ENCODE data around the gene PHLDB1.
"Not testable (repeated sequence)": the region's sequence is repeated elsewhere in the genome, so short reads cannot be mapped to it uniquely, and the experiment has no call there.

The PHLDB1 gene

GRCh38 chr11:118606157-118606843 lies 1.1 kb upstream of the PHLDB1 start:
- DNase-seq: no peak

- no peak for DNase-seq
Observed at GRCh38 chr11:118606844-118607228, 579 bp upstream of the PHLDB1 start.

- DNase-seq: peak; percentile 27 to 49
Observed at GRCh38 chr11:118608360-118609227, 1.2 kb downstream of the PHLDB1 start.

- DNase-seq: no peak
Observed at GRCh38 chr11:118609380-118610224, 2.2 kb downstream of the PHLDB1 start.

- DNase-seq: no peak
Observed at GRCh38 chr11:118610225-118610772, 2.9 kb downstream of the PHLDB1 start.

- no peak for DNase-seq
Observed at GRCh38 chr11:118610773-118611432, 3.5 kb downstream of the PHLDB1 start.

GRCh38 chr11:118611433-118611795 lies 4.0 kb downstream of the PHLDB1 start:
- not testable (repeated sequence) for DNase-seq

GRCh38 chr11:118612378-118612777 lies 5.0 kb downstream of the PHLDB1 start:
- no peak for DNase-seq

- no peak for DNase-seq
Observed at GRCh38 chr11:118614511-118614910, 7.1 kb downstream of the PHLDB1 start.

- DNase-seq: peak in 1 of 2 experiments; percentile 30
Observed at GRCh38 chr11:118615282-118615975, 8.0 kb downstream of the PHLDB1 start.

GRCh38 chr11:118615976-118616371 lies 8.6 kb downstream of the PHLDB1 start:
- no peak for DNase-seq

- no peak for DNase-seq
Observed at GRCh38 chr11:118618115-118618990, 10.9 kb downstream of the PHLDB1 start.

- no peak for DNase-seq
Observed at GRCh38 chr11:118618991-118619375, 11.6 kb downstream of the PHLDB1 start.

- DNase-seq: peak; percentile 49 to 84
Observed at GRCh38 chr11:118619444-118620197, 12.2 kb downstream of the PHLDB1 start.

- DNase-seq: peak; percentile 70 to 80
Observed at GRCh38 chr11:118620529-118621070, 13.2 kb downstream of the PHLDB1 start.

- DNase-seq: peak; percentile 69 to 93
Observed at GRCh38 chr11:118621071-118621783, 13.8 kb downstream of the PHLDB1 start.

GRCh38 chr11:118621784-118622375 lies 14.5 kb downstream of the PHLDB1 start:
- peak in 1 of 2 experiments; percentile 7 for DNase-seq
